Measurements from ENCODE around the gene ACOT4.
"Not testable (repeated sequence)": the region's sequence is repeated elsewhere in the genome, so short reads cannot be mapped to it uniquely, and the experiment has no call there.

Gene ACOT4

GRCh38 chr14:73634011-73634833 is 42.5 kb downstream of the ACOT4 start:
- FAIRE-seq: no peak

DNA sequence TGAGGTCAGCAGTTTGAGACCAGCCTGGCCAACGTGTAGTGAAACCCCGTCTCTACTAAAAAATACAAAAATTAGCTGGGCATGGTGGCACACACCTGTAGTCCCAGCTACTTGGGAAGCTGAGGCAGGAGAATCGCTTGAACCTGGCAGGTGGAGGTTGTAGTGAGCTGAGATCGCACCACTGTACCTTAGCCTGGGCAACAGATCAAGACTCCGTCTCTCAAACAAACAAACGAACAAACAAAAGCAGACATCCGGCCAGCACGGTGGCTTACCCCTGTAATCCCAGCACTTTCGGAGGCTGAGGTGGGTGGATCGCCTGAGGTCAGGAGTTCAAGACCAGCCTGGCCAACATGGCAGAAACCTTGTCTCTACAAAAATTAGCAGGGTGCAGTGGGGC is 44.7 kb downstream of the ACOT4 start:
- FAIRE-seq: not testable (repeated sequence)

DNA sequence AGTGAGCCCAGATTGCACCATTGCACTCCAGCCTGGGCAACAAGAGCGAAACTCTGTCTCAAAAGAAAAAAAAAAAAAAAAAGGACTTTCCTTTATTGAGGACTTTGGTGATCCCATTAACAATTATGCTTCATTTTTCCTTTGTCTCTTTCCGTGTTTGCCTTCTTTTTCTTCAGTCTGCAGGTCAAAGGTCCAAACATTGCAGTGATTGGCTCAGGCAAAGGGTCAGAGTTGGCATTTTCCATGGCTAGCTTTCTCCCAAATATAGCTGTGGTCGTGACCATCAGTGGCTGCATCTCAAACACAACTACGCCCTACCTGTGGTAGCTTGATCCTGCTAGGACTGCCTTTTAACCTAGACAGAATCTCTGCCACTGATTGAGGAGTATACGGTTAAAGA is 46.2 kb downstream of the ACOT4 start:
- FAIRE-seq: no peak

DNA sequence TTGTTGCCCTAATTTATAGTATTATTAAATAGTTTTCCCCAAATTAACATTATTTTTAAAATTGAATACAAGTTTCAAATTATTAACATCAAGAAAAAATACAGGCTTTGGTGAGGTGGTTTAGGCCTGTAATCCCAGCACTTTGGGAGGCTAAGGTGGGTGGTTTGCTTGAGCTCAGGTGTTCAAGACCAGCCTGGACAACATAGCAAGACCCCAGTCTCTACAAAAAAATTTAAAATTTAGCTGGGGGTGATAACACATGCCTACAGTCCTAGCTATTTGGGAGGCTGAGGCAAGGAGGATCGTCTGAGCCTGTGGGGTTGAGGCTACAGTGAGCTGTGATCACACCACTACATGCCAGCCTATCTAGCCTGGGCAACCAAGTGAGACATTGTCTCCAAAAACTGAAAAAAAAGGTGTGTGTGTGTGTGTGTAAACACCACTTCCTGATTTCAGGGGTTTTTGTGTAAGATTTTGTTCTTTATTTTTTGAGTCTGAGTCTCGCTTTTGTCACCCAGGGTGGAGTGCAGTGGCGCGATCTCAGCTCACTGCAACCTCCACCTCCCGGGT is 49.2 kb downstream of the ACOT4 start:
- no peak for FAIRE-seq

DNA sequence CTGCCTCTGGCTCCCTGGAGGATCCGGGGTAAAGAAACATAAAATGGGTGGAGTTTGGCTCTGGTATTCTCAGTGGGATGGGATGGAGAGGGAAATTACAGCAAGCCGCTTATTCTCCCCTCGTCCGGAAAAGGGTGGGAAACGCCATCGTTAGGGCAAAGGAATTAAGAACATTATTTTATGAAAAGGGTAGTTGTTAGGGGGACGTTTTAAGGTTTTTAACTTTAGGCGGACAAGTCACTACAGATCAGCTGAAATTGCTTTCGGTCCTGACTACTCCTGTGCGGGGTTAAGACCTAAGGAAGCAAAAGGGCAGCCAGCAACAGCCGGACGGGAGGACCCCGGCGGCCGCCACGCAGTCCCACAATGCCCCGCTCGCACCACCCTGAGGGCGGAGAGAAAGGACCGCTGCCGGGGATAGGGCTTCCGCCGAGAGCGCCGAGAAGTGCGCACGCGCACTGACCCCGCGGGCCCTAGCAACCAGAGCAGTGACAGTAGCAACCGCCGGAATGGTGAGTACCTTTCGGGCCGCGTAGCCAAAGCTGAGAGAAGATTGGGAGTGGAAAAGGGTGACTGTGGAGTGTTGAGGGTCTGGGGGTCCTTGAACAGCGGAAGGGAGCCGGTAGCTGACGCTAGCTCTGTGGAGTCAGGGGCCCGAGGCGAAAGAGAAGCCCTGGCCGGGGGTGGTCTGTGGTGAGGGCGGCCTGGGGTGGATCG is 53.0 kb downstream of the ACOT4 start, which contains the start of gene DNAL1:
DNAL1 (plus strand) TSS at position 456 of the 717 bp plus-strand sequence; CDS start at position 510, 54 bp downstream.
- peak; percentile 77 for FAIRE-seq

DNA sequence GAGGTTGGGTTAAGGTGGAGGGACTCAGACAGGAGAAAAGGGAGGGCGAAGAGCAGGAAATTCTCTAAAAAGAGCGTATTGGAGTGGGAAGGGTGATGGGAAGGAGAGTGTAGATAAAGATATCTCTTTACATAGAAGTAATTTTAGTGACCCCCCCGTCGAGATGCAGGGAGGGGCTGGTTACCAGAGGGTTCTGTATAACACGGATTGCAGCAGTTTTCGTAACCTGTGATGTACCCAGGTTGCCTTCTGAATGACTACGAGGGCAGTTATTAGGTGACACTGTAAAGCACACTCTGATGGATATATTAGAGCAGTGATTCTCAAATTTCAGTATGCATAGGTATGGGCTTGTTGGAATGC is 53.6 kb downstream of the ACOT4 start:
- no peak for FAIRE-seq

All from TTC549 (cell line).